HG03520 (cell line): Measurements from ENCODE around the gene PPP1R27.

Source experiments
- ATAC-seq: cut with Tn5 transposase; IDR thresholded peaks from one replicate; pipeline ENCODE4 v1.9.1; 2021; ENCODE audit warnings: mild to moderate bottlenecking, moderate library complexity; ENCODE audit not compliant: unreplicated experiment

Gene PPP1R27

DNA sequence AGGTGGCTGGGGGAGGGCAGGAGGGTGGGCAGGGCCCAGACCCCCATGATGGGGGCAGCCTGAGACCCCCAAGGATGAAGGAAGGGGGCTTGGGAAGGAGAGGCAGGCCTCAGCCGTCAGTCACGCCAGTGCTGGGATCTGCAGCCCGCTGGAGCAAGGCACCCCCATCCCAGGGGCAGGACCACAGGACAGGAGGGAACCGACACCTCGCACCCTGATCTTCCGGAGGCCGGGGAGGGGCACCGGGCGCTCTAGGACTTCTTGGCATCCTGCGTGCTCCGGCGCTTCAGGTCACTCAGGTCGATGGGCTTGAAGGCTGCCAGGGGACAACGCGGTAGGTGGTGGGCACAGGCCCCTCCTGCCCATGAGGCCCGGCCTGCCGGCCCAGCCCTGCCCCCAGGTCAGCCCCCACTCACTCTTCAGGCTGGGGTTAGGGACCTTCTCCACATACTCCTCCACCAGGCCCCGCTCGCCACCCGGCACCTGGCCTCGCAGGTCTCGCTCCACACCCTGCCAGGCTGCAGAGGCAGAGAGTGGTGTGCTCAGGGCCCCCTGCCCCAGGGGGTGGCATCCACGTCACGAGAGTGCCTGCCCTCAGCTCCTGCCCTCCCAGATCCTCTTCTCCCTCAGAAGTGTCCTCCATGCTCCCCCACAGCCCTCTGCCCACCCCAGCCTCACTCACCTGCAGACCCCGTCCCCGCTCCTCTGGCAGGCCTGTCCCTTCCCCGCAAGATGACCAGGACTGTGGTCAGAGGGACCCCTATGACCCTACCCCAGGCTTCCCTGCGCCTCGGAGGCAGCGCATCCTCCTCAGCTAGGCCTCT is 11.6 kb downstream of the PPP1R27 start:
- no peak for ATAC-seq

DNA sequence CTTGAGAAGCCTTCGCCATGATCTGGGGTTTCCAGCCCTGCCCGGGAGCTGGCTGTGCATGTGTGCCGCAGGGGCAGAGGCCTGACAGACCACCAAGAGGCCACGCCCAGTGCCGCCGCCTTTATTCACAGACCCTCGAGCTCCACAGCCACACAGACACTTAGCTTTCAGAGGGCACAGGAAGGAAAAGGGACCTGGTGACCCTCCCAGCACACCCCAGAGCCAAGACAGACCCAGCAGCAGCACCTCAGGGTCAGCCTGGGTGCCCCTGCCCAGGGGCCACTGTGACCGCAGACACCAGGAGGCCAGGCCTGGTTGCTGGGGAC is 12.6 kb downstream of the PPP1R27 start:
- no peak for ATAC-seq

DNA sequence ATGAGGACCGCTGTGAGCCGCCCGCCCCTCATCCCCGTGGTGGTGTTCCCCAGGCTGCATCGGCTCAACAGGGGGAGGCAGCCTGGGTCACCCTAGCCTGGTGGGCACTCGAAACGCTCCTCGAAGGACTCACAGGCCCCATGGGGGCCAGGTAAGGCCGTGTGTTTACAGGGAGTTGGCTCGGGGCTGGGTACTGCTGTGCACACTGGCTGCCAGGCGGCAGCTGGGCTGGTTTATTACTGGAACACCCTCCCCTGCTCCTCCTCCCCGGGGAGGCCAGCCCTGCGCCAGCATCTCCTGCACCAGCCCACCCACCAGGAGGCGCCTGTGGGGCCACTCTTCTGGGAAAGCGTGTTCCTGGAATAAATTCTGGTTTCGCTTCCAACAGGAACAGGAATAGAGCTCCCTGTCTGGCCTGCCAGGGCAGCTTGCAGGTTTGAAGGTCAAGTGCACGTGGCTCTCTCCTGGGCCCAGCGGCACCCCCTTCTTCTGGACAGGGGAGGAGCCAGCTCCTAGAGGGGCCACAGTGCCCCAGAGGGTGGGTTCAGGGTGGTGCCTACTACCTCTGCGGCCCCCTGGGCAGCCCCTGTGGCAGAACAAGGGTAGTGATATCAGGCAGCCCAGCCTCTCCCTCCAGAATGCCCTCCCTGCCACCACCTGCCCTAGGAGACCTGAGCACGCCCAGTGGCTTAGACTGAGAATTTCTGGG is 13.1 kb downstream of the PPP1R27 start:
- no peak for ATAC-seq

DNA sequence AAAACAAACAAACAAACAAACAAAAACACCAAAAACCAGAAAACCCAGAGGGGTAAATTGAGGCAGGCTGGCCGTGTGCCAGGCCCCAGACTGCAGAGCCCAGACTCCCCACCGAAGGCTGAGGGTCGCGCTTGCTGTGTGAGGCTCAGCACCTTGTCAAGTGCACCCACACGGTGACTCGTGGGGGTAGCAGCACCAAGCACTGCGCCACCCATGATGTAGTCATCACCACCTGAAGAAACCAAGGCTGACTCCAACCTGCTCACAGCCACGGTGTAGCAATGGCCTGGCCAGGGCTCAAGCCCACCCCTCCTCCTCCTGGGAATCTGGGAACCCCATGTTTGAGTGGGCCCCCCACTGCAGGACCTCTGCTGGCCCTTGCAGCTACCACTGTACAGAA is 13.7 kb downstream of the PPP1R27 start:
- no peak for ATAC-seq

DNA sequence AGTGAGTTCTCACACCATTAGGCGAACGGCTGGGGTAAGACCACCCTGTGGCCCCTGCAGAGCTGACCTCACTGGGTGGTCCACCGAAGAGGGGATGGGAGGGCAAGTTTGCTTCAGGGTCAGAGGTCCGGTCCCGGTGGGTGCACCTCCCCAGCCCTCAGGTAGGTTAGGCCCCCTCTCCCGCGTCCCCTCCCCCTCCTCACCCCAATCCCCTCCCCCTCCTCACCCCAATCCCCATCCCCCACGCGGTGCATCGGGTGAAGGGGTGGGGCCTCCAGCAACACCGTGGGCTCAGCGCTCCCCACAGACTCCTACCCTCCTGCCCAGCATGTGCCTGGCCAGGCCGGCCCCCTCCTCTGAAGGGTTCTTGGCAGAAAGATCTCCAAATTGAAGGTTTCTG is 15.1 kb downstream of the PPP1R27 start:
- no peak for ATAC-seq

DNA sequence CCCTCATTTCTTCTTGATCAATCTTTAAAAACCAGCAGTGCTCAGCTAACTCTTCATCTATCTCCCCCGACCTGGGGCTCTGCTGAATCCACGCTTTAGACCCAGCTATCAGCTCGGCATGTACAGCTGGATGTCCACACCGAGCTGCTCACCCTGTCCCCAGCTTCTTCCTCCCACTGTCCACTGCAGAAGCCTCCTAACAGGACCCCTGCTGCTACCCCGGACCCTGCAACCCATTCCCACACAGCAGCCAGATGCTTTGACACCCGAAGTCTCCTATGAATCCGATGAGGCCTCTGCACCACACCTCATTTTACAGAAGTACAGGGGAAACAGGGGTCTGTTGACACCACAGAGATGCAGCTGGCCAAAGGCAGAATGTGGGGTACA is 17.1 kb downstream of the PPP1R27 start:
- no peak for ATAC-seq

DNA sequence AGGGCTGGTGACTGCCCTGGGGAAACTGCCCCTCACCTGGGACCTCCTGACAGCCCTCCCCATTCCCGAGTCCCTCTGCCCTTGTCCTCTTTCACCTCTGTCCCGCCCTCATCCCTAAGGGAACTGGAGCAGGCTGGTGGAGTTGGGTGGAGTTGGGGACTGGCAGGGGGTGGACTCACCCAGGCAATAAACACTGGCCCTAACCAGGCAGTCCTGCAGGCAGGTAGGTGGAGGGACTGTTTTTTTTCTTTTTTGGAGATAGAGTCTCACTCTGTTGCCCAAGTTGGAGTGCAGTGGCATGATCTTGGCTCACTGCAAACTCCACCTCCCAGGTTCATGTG is 19.2 kb downstream of the PPP1R27 start:
- ATAC-seq: no peak

DNA sequence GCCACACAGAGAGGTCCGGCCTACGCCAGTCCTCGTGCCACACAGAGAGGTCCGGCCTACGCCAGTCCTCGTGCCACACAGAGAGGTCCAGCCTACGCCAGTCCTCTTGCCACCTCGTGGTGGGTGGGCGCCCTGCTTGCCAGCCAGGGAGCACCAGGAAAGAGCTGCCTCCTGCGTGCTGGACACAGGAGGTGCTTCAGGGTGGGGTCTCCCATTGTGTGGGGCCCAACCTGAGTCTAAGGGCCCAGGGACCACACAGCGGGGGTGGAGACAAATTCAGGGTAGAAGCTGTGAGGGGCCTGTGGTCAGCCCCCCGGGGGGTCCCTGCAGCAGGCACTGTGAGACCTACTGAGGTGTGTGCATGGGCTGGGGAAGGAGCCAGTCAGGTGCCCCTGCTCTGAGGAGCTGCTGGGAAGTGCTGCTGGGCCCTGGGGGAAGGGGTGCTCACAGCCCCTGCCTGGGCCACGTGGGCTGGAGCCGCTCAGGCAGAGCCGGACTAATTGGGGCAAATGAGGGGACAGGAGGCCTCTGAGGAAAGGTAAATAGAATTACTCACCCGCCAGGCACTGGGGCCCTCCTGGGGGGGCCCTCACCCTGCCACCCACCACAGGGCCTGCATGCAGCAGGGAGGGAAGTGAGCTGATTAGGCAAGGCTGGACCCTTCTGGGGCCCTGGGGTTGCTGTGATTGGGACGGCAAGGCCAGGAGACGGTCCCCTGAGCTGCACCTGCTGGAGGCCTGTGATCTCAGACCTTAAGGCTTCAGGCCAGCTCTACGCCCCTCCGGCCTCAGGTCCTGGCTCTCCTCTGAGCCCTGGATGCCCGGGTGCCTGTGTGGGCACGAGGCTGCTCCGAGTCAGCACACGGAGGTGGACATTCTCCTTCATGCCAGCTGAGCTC is 19.9 kb downstream of the PPP1R27 start:
- no peak for ATAC-seq

DNA sequence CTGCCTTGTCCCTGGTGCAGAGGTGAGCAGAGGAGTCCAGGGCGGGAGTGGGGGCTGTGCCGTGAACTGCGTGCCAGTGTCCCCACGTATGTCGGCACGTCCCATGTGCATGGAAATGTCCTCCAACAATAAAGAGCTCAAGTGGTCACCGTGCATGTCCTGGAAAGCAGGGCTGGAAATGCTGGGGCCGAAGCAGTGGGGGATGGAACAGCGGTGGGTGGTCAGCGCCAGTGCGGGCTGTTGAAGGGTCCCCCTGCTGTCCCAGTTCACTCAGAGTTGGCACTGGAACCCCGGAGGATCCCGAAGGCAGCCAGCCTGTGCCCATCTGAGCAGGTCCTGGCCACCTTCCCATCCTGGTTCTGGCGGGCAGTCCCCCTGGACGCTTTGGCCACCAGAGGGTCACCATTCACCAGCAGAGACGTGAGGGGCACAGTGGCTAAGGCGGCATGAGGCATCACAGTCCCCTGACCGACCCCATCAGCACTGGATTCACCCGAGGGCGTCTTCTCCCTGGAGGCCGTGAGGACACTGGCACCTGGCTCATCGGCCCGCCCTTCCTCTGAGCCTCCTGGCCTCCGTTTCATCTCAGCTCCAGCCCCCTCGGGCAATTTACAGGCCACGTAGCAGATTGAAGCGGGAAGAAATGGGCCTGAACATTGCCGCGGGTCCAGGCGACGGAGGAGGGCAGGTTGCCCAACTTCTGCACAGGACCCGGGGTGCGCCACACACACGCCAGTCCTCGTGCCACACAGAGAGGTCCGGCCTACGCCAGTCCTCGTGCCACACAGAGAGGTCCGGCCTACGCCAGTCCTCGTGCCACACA is 20.8 kb downstream of the PPP1R27 start:
- no peak for ATAC-seq

DNA sequence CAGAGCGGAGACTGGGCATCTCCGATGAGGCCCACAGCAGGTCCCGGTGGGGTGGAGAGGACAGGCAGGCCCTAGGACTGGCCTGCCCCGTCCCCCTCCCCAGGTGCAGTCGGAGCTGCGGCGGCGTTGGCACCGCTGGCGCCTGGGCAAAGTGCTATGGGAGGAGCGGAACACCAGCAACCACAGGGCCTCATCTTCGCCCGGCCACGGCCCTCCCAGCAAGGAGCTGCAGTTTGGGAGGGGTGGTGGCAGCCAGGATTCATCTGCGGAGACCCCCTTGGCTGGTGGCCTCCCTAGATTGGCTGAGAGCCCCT is 21.5 kb downstream of the PPP1R27 start:
- ATAC-seq: no peak

DNA sequence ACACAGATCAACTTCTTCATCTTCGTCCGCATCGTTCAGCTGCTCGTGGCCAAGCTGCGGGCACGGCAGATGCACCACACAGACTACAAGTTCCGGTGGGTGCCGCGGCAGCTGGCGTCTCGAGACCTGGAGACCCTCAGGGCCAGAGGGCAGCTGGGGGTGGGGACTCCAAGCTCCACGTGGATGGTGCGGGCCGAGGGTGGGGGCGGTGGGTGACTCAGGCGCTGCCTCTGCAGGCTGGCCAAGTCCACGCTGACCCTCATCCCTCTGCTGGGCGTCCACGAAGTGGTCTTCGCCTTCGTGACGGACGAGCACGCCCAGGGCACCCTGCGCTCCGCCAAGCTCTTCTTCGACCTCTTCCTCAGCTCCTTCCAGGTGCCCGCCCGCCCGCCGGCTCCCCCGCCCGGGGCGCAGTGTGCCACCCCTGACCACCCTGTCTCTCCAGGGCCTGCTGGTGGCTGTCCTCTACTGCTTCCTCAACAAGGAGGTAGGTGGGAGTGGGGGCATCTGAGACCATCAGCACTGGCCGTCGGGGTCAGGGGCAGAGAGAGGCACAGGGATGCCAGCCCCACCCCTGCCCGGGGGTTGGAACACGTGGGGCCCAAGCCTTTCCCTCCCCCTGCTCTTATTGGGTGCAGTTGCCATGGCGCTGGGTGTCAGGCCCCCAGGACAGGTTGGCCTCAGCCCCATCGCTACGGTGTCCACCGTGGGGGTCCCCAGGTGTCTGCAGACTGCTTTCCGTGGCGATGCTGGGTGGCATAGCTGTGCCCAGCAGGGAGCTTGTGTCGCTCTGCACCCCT is 22.1 kb downstream of the PPP1R27 start:
- ATAC-seq: no peak

DNA sequence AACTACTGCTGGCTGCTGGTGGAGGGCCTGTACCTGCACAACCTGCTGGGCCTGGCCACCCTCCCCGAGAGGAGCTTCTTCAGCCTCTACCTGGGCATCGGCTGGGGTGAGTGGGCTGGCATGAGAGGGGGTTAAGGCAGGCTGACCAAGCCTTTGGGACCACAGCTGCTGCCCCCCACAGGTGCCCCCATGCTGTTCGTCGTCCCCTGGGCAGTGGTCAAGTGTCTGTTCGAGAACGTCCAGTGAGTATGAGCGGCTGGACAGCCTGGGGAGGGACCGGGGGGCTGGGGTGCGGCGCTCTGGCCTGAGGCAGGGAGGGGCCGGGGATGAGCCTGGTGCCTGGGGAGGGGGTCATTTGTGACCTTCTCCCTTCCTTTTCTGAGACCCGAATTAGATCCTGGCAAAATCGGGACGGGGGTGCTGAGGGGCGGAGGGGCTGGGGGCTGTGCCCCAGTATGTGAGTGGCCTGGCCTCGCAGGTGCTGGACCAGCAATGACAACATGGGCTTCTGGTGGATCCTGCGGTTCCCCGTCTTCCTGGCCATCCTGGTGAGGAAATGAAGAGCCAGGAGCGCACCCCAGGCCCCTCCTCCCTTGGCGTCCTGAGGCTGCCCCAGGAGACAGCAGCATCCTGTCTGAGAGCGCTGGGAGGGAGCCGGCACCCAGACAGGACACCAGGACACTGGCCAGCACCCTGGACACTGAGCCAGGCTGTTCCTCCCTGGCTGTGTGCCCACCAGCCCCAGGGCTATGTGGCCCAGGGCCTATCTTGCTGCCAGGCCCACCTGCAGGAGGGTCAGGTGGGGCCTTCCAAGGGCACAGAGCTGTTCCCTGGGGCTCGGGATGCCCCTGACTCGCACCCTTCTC is 22.9 kb downstream of the PPP1R27 start:
- no peak for ATAC-seq

DNA sequence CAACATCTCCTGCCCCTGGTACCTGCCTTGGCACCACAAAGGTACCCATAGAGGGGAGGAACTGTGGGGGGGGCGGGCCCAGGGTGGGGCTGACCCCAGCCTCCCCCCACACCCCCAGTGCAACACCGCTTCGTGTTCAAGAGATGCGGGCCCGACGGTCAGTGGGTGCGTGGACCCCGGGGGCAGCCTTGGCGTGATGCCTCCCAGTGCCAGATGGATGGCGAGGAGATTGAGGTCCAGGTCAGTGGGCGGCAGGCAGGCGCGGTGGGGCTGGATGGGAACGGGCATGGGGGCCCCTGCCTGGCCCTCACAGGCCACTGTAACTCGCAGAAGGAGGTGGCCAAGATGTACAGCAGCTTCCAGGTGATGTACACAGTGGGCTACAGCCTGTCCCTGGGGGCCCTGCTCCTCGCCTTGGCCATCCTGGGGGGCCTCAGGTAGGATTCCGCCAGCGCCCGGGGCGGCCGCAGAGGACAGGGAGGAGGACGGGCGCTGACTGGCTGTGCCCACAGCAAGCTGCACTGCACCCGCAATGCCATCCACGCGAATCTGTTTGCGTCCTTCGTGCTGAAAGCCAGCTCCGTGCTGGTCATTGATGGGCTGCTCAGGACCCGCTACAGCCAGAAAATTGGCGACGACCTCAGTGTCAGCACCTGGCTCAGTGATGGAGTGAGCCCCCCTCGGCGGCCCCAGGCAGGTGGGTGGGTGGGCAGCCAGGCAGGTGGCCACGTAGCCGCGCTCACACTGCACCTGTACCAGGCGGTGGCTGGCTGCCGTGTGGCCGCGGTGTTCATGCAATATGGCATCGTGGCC is 23.8 kb downstream of the PPP1R27 start:
- ATAC-seq: no peak

DNA sequence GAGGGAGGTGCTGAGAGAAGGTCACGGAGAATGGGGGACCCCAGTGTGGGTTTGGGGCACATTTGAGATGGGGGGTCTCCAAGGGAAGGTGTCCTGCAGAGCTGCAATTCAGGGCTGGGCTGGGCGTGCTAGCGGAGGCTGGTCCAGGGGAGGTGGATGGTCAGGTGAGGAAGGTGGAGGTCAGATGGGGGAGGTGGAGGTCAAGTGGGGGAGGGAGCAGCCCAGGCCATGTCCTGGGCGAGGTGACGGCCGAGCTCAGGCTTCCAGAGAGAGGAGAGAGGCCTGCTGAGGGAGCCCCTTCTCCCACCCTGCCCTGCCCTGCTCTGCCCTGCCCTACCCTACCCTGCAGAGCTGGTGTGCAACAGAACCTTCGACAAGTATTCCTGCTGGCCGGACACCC is 24.4 kb downstream of the PPP1R27 start:
- no peak for ATAC-seq

DNA sequence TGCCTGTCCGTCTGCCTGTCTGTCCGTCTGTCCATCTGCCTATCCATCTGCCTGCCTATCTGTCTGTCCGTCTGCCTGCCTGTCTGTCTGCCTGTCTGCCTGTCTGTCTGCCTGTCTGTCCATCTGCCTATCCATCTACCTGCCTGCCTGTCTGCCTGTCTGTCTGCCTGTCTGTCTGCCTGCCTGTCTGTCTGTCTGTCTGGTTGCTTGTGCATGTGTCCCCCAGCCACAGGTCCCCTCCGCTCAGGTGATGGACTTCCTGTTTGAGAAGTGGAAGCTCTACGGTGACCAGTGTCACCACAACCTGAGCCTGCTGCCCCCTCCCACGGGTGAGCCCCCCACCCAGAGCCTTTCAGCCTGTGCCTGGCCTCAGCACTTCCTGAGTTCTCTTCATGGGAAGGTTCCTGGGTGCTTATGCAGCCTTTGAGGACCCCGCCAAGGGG is 25.3 kb downstream of the PPP1R27 start:
- no peak for ATAC-seq

DNA sequence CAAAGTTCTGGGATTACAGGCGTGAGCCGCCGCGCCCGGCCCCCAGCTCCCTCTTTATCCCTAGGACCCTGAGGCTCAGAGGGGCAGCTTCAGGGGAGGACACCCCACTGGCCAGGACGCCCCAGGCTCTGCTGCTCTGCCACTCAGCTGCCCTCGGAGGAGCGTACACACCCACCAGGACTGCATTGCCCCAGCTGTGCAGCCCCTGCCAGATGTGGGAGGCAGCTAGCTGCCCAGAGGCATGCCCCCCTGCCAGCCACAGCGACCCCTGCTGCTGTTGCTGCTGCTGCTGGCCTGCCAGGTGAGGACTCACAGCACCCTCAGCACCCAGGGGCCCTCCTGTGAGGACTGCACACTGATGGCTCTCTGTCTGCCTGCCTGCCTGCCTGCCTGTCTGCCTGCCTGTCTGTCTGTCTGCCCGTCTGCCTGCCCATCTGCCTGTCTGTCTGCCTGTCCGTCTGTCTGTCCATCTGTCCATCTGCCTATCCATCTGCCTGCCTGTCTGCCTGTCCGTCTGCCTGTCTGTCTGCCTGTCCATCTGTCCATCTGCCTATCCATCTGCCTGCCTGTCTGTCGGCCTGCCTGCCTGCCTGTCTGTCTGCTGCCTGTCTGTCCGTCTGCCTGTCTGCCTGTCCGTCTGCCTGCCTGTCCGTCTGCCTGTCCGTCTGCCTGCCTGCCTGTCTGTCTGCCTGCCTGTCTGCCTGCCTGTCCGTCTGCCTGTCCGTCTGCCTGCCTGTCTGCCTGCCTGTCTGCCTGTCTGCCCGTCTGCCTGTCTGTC is 25.9 kb downstream of the PPP1R27 start:
- ATAC-seq: no peak

DNA sequence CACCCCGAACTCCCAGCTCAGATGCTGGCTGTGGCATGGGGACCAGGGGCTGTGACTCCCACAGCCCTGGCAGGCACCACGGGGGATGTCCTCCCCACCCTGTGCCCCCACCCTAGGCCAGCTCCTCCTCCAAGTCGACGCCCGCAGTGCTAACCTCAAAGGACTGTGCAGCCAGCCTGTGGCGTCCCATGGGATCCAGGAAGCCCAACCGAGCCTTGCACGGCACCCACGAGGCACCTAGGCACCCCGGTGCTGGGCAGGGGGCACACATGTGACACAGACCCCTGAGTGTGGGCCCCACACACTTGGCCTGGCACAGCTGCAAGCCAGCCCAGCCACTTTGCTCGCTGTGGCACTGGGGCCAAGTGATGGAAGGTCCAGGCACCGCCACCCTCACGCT is 27.0 kb downstream of the PPP1R27 start:
- ATAC-seq: no peak
